Thyroid gland (tissue), 4 donors: ENCODE data around the gene PIK3AP1. TPM values are rescaled to one million over a fixed set of nuclear protein-coding genes. Genes with fewer than 3 reads are reported as not detected.

Experiments used
- DNase-seq, 2 donors: peaks; one replicate each; pipeline ENCODE4 v3.0.0-alpha.2; 2019
- H3K27ac ChIP-seq, 3 donors: fragments of 200-600 bp; sonication (generic); 1 replicate in 2 of 3; 2 replicates in 1 of 3; pipeline ENCODE4 v1.5.1; 2016 to 2019; ENCODE audit warnings: mild to moderate bottlenecking in 1 of 3, moderate library complexity in 1 of 3
- H3K27me3 ChIP-seq: fragments of 200-600 bp; sonication (generic); one replicate; pipeline ENCODE4 v1.5.1; 2019
- H3K36me3 ChIP-seq, 2 donors: fragments of 200-600 bp; sonication (generic); one replicate each; pipeline ENCODE4 v1.5.1; 2016 to 2019
- H3K4me1 ChIP-seq, 2 donors: fragments of 200-600 bp; sonication (generic); one replicate each; pipeline ENCODE4 v1.5.1; 2017 to 2019
- H3K4me3 ChIP-seq, 3 donors: fragments of 200-600 bp; sonication (generic); replicated peaks in 1 of 3; 1 replicate in 2 of 3; 2 replicates in 1 of 3; pipeline ENCODE4 v1.5.1; 2016; ENCODE audit warnings: mild to moderate bottlenecking in 1 of 3
- H3K9me3 ChIP-seq: fragments of 200-600 bp; sonication (generic); one replicate; pipeline ENCODE4 v1.5.1; 2017
- CTCF ChIP-seq, 6 experiments: fragments of 200-600 bp in 3 of 6; fragments of 450-650 bp in 3 of 6; sonication (generic) in 3 of 6; IDR thresholded peaks; one replicate each; pipeline ENCODE4 v1.5.1; 2016 to 2019; ENCODE audit warnings: antibody characterized with exemption in 6 of 6, mild to moderate bottlenecking in 2 of 6, inconsistent platforms in 1 of 6, moderate library complexity in 1 of 6
- POLR2A ChIP-seq, 2 donors: fragments of 450-650 bp; IDR thresholded peaks; one replicate each; pipeline ENCODE4 v1.6.1; 2017; ENCODE audit warnings: antibody characterized with exemption in 2 of 2, mild to moderate bottlenecking in 2 of 2, moderate library complexity in 1 of 2
- WGBS, 2 donors: methylation state at CpG; one replicate each; pipeline ENCODE4 v1.1.5; 2017; 5-methylcytosine and 5-hydroxymethylcytosine counted together
- intact Hi-C: fragments of 100-400 bp; cut with DNase I; formaldehyde crosslinking; loops from one replicate; pipeline ENCODE4 v1.15.1; 2023
- total RNA-seq, 4 donors: library from RNA; depleted of rRNA; stranded (reverse); fragments of >200 nt; gene quantifications; one replicate each; pipeline ENCODE4 v1.2.3, GENCODE V29; 2016

The PIK3AP1 gene
- total RNA-seq, 4 donors from 2014 or later: 8.6 to 13.9 (median 12.0) TPM

DNA sequence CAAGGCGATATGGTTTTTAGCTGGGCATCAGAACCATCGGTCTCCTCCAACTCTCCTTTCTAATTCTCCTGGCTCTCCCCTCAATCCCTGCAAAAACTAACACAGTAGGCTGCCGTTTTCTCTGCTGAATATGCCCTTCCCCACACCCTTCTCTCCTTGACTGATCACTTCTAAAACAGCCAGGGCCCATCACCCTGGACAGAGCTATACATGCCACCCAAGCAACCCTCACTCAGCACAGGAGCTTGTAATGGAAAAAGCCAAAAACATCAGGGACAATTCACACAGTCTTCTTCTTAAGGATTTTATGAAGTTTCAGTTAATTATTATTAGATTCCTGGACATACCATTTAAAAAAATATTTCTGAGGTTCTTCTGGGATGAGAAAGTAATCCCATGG is 61.5 kb downstream of the PIK3AP1 start:
- WGBS, 2 donors: 76 to 81% methylated on average over 3 of the region's 3 CpGs
- intact Hi-C loops: no loop called here
- H3K27ac ChIP-seq: no peak overlapping the region
- H3K36me3 ChIP-seq: no peaks in the 10 kb centered on the region
- H3K4me1 ChIP-seq: no peaks in the 10 kb centered on the region
- H3K27me3 ChIP-seq: no peaks in the 10 kb centered on the region
- H3K4me3 ChIP-seq: no peak overlapping the region
- DNase-seq: no peak
- H3K9me3 ChIP-seq: no peaks in the 10 kb centered on the region
- TF ChIP-seq POLR2A (IDR thresholded peaks at IDR 0.05) (no peak), CTCF (IDR thresholded peaks at IDR 0.05) (no peak)

- 100% methylated on average over 1 of the region's 1 CpG for WGBS, 2 donors
- no peaks in the 10 kb centered on the region for H3K27me3 ChIP-seq
- no peaks in the 10 kb centered on the region for H3K9me3 ChIP-seq
- intact Hi-C loops: no loop called here
- H3K4me1 ChIP-seq: no peaks in the 10 kb centered on the region
- no peak for TF ChIP-seq CTCF (IDR thresholded peaks at IDR 0.05)
- TF ChIP-seq POLR2A (IDR thresholded peaks at IDR 0.05): no peak
- no peak overlapping the region for H3K27ac ChIP-seq
- no peak for DNase-seq
- no peaks in the 10 kb centered on the region for H3K36me3 ChIP-seq
- no peak overlapping the region for H3K4me3 ChIP-seq
These were observed 62.9 kb downstream of the PIK3AP1 start for GRCh38 chr10:96657385-96657784.

DNA sequence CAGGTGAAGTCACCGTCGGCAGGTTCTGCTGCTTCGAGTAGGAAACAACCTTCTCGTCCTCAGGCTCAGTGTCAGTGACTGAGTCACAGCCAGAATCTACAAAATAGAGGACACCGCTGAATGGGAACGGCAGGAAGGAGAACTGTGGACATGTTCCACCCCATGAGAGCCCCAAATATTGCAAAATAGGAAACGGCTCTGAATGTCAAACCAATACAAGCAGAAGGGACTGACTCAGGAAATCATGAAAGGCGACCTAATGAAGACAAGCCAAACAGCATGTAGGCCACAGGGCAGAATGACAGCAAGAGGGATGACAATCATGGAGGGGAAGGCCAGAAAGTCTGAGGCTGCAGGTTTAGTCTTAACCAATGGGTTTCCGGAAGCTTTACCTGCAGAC is 63.5 kb downstream of the PIK3AP1 start:
- no peaks in the 10 kb centered on the region for H3K36me3 ChIP-seq
- no peaks in the 10 kb centered on the region for H3K4me1 ChIP-seq
- intact Hi-C loops: no loop called here
- 93 to 94% methylated on average over 9 of the region's 9 CpGs for WGBS, 2 donors
- TF ChIP-seq POLR2A (IDR thresholded peaks at IDR 0.05): no peak
- no peak for TF ChIP-seq CTCF (IDR thresholded peaks at IDR 0.05)
- DNase-seq: no peak
- no peak overlapping the region for H3K27ac ChIP-seq
- H3K4me3 ChIP-seq: no peak overlapping the region
- H3K27me3 ChIP-seq: no peaks in the 10 kb centered on the region
- no peaks in the 10 kb centered on the region for H3K9me3 ChIP-seq

- Histone ChIP-seq H3K27ac (no peak overlapping the region), H3K4me3 (no peak overlapping the region), H3K4me1 (no peaks in the 10 kb centered on the region), H3K9me3 (no peaks in the 10 kb centered on the region), H3K36me3 (no peaks in the 10 kb centered on the region), H3K27me3 (no peaks in the 10 kb centered on the region)
- intact Hi-C loops: no loop called here
- 83 to 100% methylated on average over 3 of the region's 3 CpGs for WGBS, 2 donors
- TF ChIP-seq POLR2A (IDR thresholded peaks at IDR 0.05): no peak
- TF ChIP-seq CTCF (IDR thresholded peaks at IDR 0.05): no peak
- no peak for DNase-seq
These were observed 64.1 kb downstream of the PIK3AP1 start for GRCh38 chr10:96656198-96656577.

- 91 to 96% methylated on average over 7 of the region's 7 CpGs for WGBS, 2 donors
- H3K9me3 ChIP-seq: no peaks in the 10 kb centered on the region
- no peak overlapping the region for H3K27ac ChIP-seq
- H3K36me3 ChIP-seq: no peaks in the 10 kb centered on the region
- H3K27me3 ChIP-seq: no peaks in the 10 kb centered on the region
- no peak overlapping the region for H3K4me3 ChIP-seq
- H3K4me1 ChIP-seq: no peaks in the 10 kb centered on the region
- no peak for TF ChIP-seq CTCF (IDR thresholded peaks at IDR 0.05)
- TF ChIP-seq POLR2A (IDR thresholded peaks at IDR 0.05): no peak
- DNase-seq: no peak
- intact Hi-C loops: no loop called here
These were observed 64.7 kb downstream of the PIK3AP1 start for GRCh38 chr10:96655461-96656197.
